ENCODE measurements around the gene PTPRK. TPM values are rescaled to one million over a fixed set of nuclear protein-coding genes. Genes with fewer than 3 reads are reported as not detected.

The PTPRK gene
- total RNA-seq, 1 donor from 2014 or later = 117 TPM

DNA sequence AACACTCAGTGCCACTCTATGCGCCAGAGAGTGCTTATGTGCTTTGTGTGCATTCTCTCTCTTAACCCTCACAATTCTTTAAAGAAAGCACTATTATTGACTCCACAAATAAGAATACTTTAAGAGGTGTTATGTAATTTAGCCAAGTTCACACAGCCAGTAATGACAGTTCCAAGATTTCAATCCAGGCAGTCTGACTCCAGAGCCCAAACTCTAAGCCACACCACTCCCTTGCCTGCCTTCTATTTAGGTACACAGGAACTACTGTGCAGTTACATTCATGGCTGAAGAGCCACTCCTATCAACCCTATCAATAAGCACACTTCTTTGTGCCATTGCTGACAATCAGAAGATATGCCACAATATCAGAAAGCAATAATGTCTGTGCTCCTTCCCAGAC lies 93.3 kb downstream of the PTPRK start:
- Histone ChIP-seq H3K4me3 (ENCODE audit: low read depth, low read length) (no peak overlapping the region), H3K36me3 (ENCODE audit: control insufficient read depth, insufficient read depth, low read length) (no peaks in the 10 kb centered on the region), H3K27me3 (ENCODE audit: control insufficient read depth, insufficient read depth, low read length) (no peaks in the 10 kb centered on the region)
- DNase-seq (ENCODE audit: low read depth) = no peak
- TF ChIP-seq, protein P1, sequence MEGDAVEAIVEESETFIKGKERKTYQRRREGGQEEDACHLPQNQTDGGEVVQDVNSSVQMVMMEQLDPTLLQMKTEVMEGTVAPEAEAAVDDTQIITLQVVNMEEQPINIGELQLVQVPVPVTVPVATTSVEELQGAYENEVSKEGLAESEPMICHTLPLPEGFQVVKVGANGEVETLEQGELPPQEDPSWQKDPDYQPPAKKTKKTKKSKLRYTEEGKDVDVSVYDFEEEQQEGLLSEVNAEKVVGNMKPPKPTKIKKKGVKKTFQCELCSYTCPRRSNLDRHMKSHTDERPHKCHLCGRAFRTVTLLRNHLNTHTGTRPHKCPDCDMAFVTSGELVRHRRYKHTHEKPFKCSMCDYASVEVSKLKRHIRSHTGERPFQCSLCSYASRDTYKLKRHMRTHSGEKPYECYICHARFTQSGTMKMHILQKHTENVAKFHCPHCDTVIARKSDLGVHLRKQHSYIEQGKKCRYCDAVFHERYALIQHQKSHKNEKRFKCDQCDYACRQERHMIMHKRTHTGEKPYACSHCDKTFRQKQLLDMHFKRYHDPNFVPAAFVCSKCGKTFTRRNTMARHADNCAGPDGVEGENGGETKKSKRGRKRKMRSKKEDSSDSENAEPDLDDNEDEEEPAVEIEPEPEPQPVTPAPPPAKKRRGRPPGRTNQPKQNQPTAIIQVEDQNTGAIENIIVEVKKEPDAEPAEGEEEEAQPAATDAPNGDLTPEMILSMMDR (IDR thresholded peaks at IDR 0.05; ENCODE audit: insufficient read depth, low read length, poor library complexity, severe bottlenecking) = no peak

DNA sequence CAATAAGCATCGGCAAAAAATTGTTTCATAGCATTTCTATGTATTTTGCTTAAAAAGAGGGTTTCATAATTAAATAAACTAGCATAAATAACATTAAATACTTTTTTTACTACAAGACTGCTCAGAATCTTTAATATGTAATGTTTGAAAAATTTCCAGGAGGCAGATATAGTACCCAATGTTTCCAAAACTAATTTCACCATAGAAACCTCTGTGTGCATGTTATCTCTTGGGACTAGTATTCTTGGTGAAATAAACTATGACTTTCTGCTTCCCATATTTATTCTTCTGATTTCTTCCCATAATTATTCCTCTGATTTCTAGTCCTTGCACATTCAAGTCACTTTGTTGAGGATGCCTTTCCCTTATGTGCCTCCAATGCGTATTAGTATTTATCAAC lies 94.5 kb downstream of the PTPRK start:
- H3K4me3 ChIP-seq (ENCODE audit: low read depth, low read length) = no peak overlapping the region
- TF ChIP-seq, protein P1 (IDR thresholded peaks at IDR 0.05; ENCODE audit: insufficient read depth, low read length, poor library complexity, severe bottlenecking) = no peak

DNA sequence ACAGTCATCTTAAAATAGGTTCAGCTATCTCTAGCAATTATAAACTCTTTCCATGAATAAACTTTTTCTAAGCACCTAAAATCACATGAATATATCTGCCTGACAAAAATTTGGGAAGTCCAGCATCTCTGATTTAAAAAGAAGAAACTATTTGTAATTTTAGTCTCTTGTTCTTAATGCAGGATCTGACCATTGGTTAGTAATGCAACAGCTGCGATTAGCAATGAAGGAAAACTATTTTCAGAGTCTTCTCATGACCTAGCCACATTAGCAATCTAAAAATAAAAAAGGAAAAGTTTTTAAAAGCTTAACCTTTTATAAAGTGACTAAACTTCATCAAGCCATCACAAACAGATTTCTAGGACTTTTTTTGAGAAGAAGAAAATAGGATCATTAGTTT lies 97.5 kb downstream of the PTPRK start:
- DNase-seq (ENCODE audit: low read depth) = no peak

More for the DNA sequence above, 94.5 kb downstream of the PTPRK start:
- Histone ChIP-seq H3K36me3 (ENCODE audit: control insufficient read depth, insufficient read depth, low read length) (no peaks in the 10 kb centered on the region), H3K27me3 (ENCODE audit: control insufficient read depth, insufficient read depth, low read length) (no peaks in the 10 kb centered on the region)
- no peak for DNase-seq (ENCODE audit: low read depth)

DNA sequence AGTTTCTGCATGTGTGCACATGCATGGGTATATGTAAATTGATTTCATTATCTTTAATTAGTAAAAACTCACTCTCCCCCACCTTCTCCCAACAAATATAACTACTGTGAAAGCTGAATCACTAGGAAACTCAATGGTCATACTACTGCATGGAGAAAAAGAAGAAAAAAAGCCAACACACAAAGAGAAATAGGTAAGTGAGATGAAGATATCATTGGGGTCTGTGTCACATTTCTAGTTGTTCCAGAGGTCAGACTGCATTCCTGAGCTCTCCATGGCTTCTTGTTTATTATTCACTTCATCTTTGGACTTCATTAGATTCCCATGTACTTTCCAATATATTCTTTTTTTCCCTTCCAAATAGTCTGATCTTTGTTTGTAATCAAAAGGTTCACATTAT lies 98.2 kb downstream of the PTPRK start:
- Histone ChIP-seq H3K36me3 (ENCODE audit: control insufficient read depth, insufficient read depth, low read length) (peaks cover 2% of the 10 kb centered on the region), H3K27me3 (ENCODE audit: control insufficient read depth, insufficient read depth, low read length) (no peaks in the 10 kb centered on the region), H3K4me3 (ENCODE audit: low read depth, low read length) (no peak overlapping the region)
- no peak for DNase-seq (ENCODE audit: low read depth)
- TF ChIP-seq, protein P1 (IDR thresholded peaks at IDR 0.05; ENCODE audit: insufficient read depth, low read length, poor library complexity, severe bottlenecking) = no peak

More for the DNA sequence above, 97.5 kb downstream of the PTPRK start:
- Histone ChIP-seq H3K36me3 (ENCODE audit: control insufficient read depth, insufficient read depth, low read length) (peaks cover 2% of the 10 kb centered on the region), H3K4me3 (ENCODE audit: low read depth, low read length) (no peak overlapping the region), H3K27me3 (ENCODE audit: control insufficient read depth, insufficient read depth, low read length) (no peaks in the 10 kb centered on the region)
- TF ChIP-seq, protein P1 (IDR thresholded peaks at IDR 0.05; ENCODE audit: insufficient read depth, low read length, poor library complexity, severe bottlenecking) = no peak

DNA sequence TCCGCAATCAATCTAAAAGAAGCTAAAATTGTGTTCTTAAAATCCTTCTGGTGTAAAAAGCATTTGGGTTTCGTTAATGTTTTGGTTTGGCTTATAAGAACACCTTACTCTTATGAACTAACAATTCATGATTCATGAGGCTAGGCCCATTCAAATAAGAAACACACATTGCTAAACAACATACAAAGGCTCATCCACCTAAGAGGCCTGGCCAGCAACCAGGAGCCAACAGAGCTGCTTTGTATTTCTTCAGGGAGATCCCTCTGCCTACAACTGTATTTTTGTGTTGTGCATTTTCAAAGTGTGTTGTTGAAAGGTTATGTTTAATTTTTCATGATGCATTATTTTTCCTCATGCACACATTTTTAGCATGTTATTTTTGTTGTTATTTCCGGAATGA lies 98.6 kb downstream of the PTPRK start:
- Histone ChIP-seq H3K27me3 (ENCODE audit: control insufficient read depth, insufficient read depth, low read length) (no peaks in the 10 kb centered on the region), H3K4me3 (ENCODE audit: low read depth, low read length) (no peak overlapping the region), H3K36me3 (ENCODE audit: control insufficient read depth, insufficient read depth, low read length) (peaks cover 2% of the 10 kb centered on the region)
- TF ChIP-seq, protein P1 (IDR thresholded peaks at IDR 0.05; ENCODE audit: insufficient read depth, low read length, poor library complexity, severe bottlenecking) = no peak
- DNase-seq (ENCODE audit: low read depth) = no peak

DNA sequence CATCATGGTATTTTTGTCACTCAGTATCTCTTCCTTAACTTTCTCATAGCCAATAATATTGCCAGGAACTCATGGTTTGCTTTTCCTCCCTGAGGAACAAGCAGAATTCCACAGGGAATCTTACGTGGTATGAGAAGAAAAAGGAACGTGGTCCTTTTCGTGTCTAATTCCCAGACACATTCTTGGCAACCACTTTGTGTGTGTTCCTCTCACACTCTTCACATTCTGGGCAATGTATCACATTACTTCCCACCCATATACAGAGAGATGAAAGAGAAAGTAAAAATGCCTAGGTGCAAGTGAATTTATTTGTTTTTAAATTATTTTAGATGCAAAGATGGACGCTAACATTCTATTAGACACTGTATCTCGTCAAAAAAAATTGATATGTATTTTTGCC lies 102.7 kb downstream of the PTPRK start:
- Histone ChIP-seq H3K27me3 (ENCODE audit: control insufficient read depth, insufficient read depth, low read length) (no peaks in the 10 kb centered on the region), H3K4me3 (ENCODE audit: low read depth, low read length) (no peak overlapping the region), H3K36me3 (ENCODE audit: control insufficient read depth, insufficient read depth, low read length) (peaks cover 2% of the 10 kb centered on the region)
- TF ChIP-seq, protein P1 (IDR thresholded peaks at IDR 0.05; ENCODE audit: insufficient read depth, low read length, poor library complexity, severe bottlenecking) = no peak
- DNase-seq (ENCODE audit: low read depth) = no peak
